Retinal pigment epithelial cell (primary cell): ENCODE results near the gene AGBL1.

Experiments used
- DNase-seq: peaks from one replicate; pipeline ENCODE4 v3.0.0-alpha.2; 2010; ENCODE audit warnings: low read depth
- H3K4me3 ChIP-seq: 2 replicates; pipeline ENCODE4 v1.5.1; 2011; ENCODE audit warnings: mild to moderate bottlenecking, low read length, control low read depth, moderate library complexity
- TF ChIP-seq, protein P1 (sequence below): conservative IDR thresholded peaks from 2 replicates; pipeline ENCODE4 v1.5.1; 2011; ENCODE audit warnings: low read depth, low read length, control low read depth, inconsistent platforms

The AGBL1 gene

DNA sequence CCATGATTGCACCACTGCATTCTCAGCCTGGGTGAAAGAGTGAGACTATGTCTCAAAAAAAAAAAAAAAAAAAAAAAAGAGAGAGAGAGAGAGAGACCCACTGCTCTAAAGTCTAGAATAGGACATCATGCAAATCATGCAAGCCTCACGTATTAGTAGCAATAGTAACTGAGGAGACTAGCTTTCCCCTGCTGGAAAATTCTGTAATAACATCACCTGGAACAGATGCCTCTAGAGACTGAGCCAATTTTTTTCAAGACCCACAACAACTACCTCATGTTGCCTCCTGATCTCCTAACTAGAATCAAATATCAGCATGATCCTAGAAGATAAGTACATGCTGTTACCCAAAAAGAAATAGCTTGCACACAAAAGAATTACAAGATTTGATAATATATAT lies 461.9 kb downstream of the AGBL1 start:
- H3K4me3 ChIP-seq: no peak overlapping the region
- TF ChIP-seq, protein P1, sequence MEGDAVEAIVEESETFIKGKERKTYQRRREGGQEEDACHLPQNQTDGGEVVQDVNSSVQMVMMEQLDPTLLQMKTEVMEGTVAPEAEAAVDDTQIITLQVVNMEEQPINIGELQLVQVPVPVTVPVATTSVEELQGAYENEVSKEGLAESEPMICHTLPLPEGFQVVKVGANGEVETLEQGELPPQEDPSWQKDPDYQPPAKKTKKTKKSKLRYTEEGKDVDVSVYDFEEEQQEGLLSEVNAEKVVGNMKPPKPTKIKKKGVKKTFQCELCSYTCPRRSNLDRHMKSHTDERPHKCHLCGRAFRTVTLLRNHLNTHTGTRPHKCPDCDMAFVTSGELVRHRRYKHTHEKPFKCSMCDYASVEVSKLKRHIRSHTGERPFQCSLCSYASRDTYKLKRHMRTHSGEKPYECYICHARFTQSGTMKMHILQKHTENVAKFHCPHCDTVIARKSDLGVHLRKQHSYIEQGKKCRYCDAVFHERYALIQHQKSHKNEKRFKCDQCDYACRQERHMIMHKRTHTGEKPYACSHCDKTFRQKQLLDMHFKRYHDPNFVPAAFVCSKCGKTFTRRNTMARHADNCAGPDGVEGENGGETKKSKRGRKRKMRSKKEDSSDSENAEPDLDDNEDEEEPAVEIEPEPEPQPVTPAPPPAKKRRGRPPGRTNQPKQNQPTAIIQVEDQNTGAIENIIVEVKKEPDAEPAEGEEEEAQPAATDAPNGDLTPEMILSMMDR: no peak
- no peak for DNase-seq

DNA sequence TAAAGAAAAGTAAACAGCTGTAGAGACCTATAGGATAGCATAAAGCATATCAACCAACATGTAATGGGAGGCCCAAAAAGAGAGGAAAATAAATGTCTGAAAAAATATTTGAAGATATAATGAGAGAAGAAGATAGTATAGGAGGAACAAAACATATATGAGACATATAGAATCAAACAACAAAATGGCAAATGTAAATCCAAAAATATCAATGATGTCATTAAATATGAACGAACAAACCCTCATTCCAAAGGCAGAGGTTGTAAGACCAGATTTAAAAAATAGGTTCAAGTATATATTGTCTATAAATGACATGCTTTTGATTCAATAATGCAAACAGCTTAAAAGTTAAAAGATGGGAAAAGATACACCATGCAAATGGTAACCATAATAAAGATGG lies 470.4 kb downstream of the AGBL1 start:
- TF ChIP-seq, protein P1: no peak
- H3K4me3 ChIP-seq: no peak overlapping the region
- DNase-seq: no peak

DNA sequence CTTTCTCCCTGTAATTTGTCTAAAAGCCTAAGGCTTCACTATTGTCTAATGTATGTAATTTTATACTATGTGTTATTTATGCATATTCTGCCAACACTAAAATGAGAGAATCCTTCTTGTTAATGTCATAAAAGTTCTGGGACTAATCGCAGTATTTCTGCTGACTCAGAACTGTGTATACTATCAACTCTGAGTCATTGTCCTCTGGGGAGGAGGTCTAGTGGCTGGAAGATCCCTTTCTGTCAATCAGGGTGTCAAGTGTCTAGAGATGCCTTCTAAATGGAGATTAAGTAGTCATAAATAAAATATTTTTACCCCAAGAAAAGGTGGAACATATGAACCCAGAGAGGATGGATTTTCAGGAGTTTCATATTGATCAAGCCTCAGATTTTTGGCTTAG lies 473.4 kb downstream of the AGBL1 start:
- DNase-seq: no peak
- H3K4me3 ChIP-seq: no peak overlapping the region
- TF ChIP-seq, protein P1: no peak

DNA sequence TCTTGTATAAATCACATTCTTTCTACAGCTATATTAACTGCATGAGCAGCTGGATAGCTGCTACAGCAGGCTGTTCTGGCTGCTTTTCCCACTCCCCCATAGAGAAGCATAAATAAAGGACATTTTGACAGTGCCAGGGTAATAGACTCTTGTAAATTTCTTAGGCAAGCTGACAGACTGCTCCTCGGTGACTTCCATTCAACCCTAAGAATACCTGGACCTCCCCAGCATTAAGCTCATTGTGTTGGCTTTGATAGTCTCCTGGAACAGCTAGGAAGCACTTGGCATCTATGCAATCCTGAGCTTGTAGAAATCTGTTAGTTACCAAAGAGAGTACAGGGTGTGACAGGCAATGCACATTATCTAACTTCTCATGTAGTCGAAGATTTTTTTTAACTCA lies 475.4 kb downstream of the AGBL1 start:
- TF ChIP-seq, protein P1: no peak
- H3K4me3 ChIP-seq: no peak overlapping the region
- DNase-seq: no peak

DNA sequence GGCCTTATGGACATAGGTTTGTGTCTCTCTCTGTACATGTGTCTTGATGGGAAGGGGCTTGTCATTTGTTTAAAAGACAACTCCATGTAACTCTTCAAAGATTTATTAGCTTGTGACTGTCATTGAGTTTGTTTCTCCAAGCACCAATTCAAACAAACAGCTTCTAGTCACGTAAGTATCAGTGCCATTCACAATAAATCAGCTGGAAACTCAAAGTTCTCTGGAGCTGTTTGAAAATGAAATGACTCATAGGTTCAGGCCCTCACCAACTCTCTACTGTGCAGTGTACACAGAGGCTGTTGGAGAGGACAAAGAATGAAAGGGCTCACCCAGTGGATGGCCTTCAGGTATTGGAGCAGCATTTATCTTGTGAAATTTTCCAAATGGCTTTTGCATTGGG lies 476.3 kb downstream of the AGBL1 start:
- TF ChIP-seq, protein P1: no peak
- DNase-seq: no peak
- H3K4me3 ChIP-seq: no peak overlapping the region

DNA sequence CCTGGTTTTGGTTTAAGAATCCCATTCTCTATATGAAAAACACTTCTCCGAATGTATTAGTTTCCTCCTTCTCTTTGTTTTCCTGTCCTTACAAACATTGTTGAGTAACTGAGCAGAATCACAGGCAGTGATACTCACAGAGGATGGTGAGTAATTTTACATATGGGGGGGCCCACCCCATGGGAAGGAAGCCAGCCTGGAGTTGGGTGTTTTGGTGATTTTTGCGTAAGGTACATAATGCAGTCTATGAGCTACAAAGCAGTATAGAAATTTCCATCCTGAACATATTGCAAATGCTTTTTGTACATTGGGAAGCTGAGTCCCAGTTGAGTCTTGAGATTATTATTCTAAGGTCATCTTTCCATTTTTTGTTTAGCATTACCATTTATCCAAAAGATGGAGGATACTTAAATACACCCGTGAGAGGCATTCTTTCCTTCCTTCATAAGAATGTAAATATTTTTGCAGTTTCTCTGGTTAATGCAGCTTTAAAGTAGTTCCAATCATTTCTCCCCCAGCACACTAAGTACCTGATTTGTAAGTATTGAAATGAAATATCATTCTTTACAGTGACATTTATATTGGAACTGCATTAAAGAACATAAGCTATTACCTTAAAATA lies 476.8 kb downstream of the AGBL1 start:
- no peak for DNase-seq
- TF ChIP-seq, protein P1: no peak
- no peak overlapping the region for H3K4me3 ChIP-seq

DNA sequence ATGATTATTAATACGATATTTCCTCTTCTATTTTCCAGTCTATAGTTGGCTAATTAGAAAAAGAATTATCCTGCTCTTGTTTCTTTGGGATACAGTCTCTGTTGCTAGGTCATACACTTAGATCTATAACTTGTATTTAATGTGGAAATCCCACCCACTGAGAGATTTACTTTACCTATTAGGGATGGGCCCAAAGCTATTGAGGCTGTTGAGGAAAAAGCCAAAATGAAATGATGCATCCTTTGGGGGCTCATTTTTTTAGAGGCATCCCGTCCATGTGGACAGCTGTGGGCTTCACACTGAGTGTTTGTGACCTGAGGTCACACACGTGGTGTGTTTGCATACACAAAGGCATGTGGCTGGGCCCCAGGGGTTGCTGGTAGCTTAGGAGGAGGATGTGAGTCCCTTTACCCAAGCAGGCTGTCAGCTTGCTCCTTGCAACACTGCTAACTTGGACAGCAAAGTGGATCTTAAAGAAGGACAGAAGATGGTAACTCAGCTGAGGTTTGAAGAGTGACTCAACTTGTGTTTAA lies 477.4 kb downstream of the AGBL1 start:
- TF ChIP-seq, protein P1: no peak
- no peak overlapping the region for H3K4me3 ChIP-seq
- DNase-seq: no peak
